OCI-LY1 (cell line): ENCODE results near the gene PROZ.

ENCODE experiments used
- H2AFZ ChIP-seq: fragments of 200-600 bp; sonication (generic), shearing (Covaris generic); 2 replicates; pipeline ENCODE4 v1.6.0; 2014; ENCODE audit warnings: antibody characterized with exemption, mild to moderate bottlenecking, low read length
- H3F3A ChIP-seq: fragments of 200-600 bp; sonication (generic), shearing (Covaris generic); 2 replicates; pipeline ENCODE4 v1.6.0; 2014; ENCODE audit warnings: mild to moderate bottlenecking, antibody characterized with exemption, low read length, moderate library complexity; ENCODE audit not compliant: insufficient read depth
- H3K27ac ChIP-seq: fragments of 200-600 bp; sonication (generic); 2 replicates; pipeline ENCODE4 v1.5.1; 2014; ENCODE audit warnings: low read length, mixed run types, mild to moderate bottlenecking, low read depth; ENCODE audit not compliant: poor library complexity, severe bottlenecking
- H3K27me3 ChIP-seq: fragments of 200-600 bp; sonication (generic); 2 replicates; pipeline ENCODE4 v1.6.0; 2014; ENCODE audit warnings: antibody characterized with exemption, mild to moderate bottlenecking, low read length, moderate library complexity; ENCODE audit not compliant: insufficient read depth
- H3K36me3 ChIP-seq: fragments of 200-600 bp; sonication (generic); 2 replicates; pipeline ENCODE4 v1.6.1; 2014; ENCODE audit warnings: mild to moderate bottlenecking, antibody characterized with exemption, low read length, moderate library complexity, mixed read lengths; ENCODE audit not compliant: insufficient read depth
- H3K4me1 ChIP-seq: fragments of 200-600 bp; sonication (generic); 2 replicates; pipeline ENCODE4 v1.5.1; 2014; ENCODE audit warnings: mild to moderate bottlenecking, low read length, moderate library complexity; ENCODE audit not compliant: insufficient read depth, severe bottlenecking
- H3K4me2 ChIP-seq: fragments of 200-600 bp; sonication (generic), shearing (Covaris generic); 2 replicates; pipeline ENCODE4 v1.6.1; 2014; ENCODE audit warnings: low read length
- H3K4me3 ChIP-seq: fragments of 200-600 bp; sonication (generic); 2 replicates; pipeline ENCODE4 v1.5.1; 2014; ENCODE audit warnings: low read length, low read depth, mild to moderate bottlenecking, mixed read lengths; ENCODE audit not compliant: poor library complexity, severe bottlenecking
- H3K79me2 ChIP-seq: fragments of 200-600 bp; shearing (Covaris generic); 2 replicates; pipeline ENCODE4 v1.6.1; 2016; ENCODE audit warnings: mixed run types, low read length, mixed read lengths; ENCODE audit not compliant: insufficient read depth
- H3K9ac ChIP-seq: fragments of 200-600 bp; sonication (generic), shearing (Covaris generic); 2 replicates; pipeline ENCODE4 v1.6.1; 2014; ENCODE audit warnings: mild to moderate bottlenecking, low read length, mixed read lengths
- H3K9me2 ChIP-seq: fragments of 200-600 bp; sonication (generic), shearing (Covaris generic); 2 replicates; pipeline ENCODE4 v1.6.1; 2014; ENCODE audit warnings: low read depth, mild to moderate bottlenecking, low read length, mixed read lengths
- H3K9me3 ChIP-seq: fragments of 200-600 bp; shearing (Covaris generic); 2 replicates; pipeline ENCODE4 v1.6.1; 2014; ENCODE audit warnings: low read length, mixed read lengths
- H4K20me1 ChIP-seq: fragments of 200-600 bp; sonication (generic), shearing (Covaris generic); 2 replicates; pipeline ENCODE4 v1.6.0; 2016; ENCODE audit warnings: mild to moderate bottlenecking, low read length; ENCODE audit not compliant: insufficient read depth
- CTCF ChIP-seq: fragments of 200-600 bp; sonication (generic), shearing (Covaris generic); IDR thresholded peaks from 2 replicates; pipeline ENCODE4 v1.5.1; 2017; ENCODE audit warnings: mild to moderate bottlenecking, antibody characterized with exemption, low read length, moderate library complexity, mixed read lengths
- EZH2 ChIP-seq: fragments of 200-600 bp; sonication (generic), shearing (Covaris generic); IDR thresholded peaks from 2 replicates; pipeline ENCODE4 v1.8.0; 2017; ENCODE audit warnings: borderline replicate concordance, mixed run types, mild to moderate bottlenecking, antibody characterized with exemption, low read length, moderate library complexity, mixed read lengths

PROZ gene

GRCh38 chr13:113178896-113179167, 20.4 kb downstream of the PROZ start:
- H3K4me1 ChIP-seq: no peaks in the 10 kb centered on the region
- H3K9me3 ChIP-seq: no peaks in the 10 kb centered on the region
- H3K27ac ChIP-seq: no peak overlapping the region
- peaks cover 93% of the 10 kb centered on the region for H3K36me3 ChIP-seq
- no peaks in the 10 kb centered on the region for H4K20me1 ChIP-seq
- H3K9me2 ChIP-seq: no peaks in the 10 kb centered on the region
- H3K9ac ChIP-seq: no peak overlapping the region
- no peak overlapping the region for H2AFZ ChIP-seq
- H3K27me3 ChIP-seq: no peaks in the 10 kb centered on the region
- H3K4me3 ChIP-seq: no peak overlapping the region
- H3F3A ChIP-seq: no peaks in the 10 kb centered on the region
- TF ChIP-seq CTCF: no peak
- TF ChIP-seq EZH2: no peak
- H3K79me2 ChIP-seq: no peaks in the 10 kb centered on the region
- no peak overlapping the region for H3K4me2 ChIP-seq

DNA sequence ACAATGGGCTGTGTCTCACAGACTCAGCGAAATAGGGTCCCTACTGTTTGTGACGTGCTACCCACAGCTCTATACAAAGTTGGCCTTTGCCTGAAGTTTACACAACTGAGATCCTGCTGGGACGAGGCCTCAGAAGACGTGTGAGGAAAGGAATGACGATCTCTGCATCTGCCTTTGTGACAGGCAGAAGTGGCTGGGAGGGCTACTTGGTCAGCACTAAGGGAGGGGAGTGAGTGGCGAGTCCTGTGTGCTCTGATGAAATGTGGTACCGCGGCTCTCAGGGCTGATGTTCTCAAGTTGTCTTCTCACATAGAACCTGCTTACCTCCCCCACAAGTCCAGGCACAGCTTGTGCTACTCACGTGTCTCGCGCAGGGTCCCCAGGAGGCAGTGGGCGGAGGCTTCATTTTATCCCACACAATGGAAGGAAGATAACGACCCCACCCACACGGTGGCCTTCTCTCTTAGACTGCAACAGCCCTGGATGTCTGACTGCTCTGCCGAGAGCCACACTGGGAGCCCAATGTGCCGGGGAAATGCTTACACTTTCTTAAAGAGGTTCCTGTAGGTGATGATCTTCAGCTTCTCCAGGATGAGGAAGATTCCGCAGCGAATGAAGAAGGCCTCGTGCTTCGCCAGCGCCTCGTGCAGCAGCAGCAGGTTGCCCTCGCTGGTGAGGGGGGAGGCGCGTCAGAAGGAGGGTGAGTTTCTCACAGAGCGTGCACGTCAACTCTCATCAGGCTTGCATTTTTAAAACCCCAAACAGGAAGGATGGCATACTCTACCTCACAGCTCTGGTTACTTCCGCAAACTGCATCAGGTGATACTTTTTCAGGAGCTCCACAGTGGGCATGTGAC, 21.2 kb downstream of the PROZ start:
- H3K27me3 ChIP-seq: no peaks in the 10 kb centered on the region
- H3F3A ChIP-seq: no peaks in the 10 kb centered on the region
- H3K9ac ChIP-seq: no peak overlapping the region
- H3K9me2 ChIP-seq: no peaks in the 10 kb centered on the region
- no peak for TF ChIP-seq EZH2
- no peak for TF ChIP-seq CTCF
- H3K4me1 ChIP-seq: no peaks in the 10 kb centered on the region
- H3K79me2 ChIP-seq: no peaks in the 10 kb centered on the region
- H3K36me3 ChIP-seq: peaks cover 93% of the 10 kb centered on the region
- no peak overlapping the region for H2AFZ ChIP-seq
- no peak overlapping the region for H3K4me2 ChIP-seq
- no peak overlapping the region for H3K27ac ChIP-seq
- H3K4me3 ChIP-seq: no peak overlapping the region
- H4K20me1 ChIP-seq: no peaks in the 10 kb centered on the region
- H3K9me3 ChIP-seq: no peaks in the 10 kb centered on the region

GRCh38 chr13:113182046-113182445, 23.6 kb downstream of the PROZ start:
- TF ChIP-seq CTCF: no peak
- TF ChIP-seq EZH2: no peak
- Histone ChIP-seq H4K20me1 (no peaks in the 10 kb centered on the region), H3K27ac (no peak overlapping the region), H2AFZ (no peak overlapping the region), H3K9me2 (no peaks in the 10 kb centered on the region), H3K9me3 (no peaks in the 10 kb centered on the region), H3K27me3 (no peaks in the 10 kb centered on the region), H3K9ac (no peak overlapping the region), H3F3A (no peaks in the 10 kb centered on the region), H3K4me3 (no peak overlapping the region), H3K79me2 (no peaks in the 10 kb centered on the region), H3K4me1 (no peaks in the 10 kb centered on the region), H3K4me2 (no peak overlapping the region), H3K36me3 (peaks cover 91% of the 10 kb centered on the region)
